ENCODE data around the gene BATF. TPM values are rescaled to one million over a fixed set of nuclear protein-coding genes. Genes with fewer than 3 reads are reported as not detected.

BATF gene
- total RNA-seq, 1 experiment from 2014 or later: 1.4 TPM

- H3K27ac Mint-ChIP-seq (ENCODE audit: unreplicated experiment): no peak overlapping the region
- H3K4me3 Mint-ChIP-seq (ENCODE audit: low read depth, unreplicated experiment): no peak overlapping the region
- intact Hi-C loops (cut with micrococcal nuclease; ENCODE audit: unreplicated experiment): no loop called here
- BruUV-seq (replicated peaks): no TSS peak
- no peaks in the 10 kb centered on the region for H3K36me3 Mint-ChIP-seq (ENCODE audit: insufficient read depth, unreplicated experiment)
- no peaks in the 10 kb centered on the region for H3K9me3 Mint-ChIP-seq (ENCODE audit: low read depth, unreplicated experiment)
- DNase-seq: no peak
- H3K27me3 Mint-ChIP-seq (ENCODE audit: unreplicated experiment): no peaks in the 10 kb centered on the region
- CTCF ChIA-PET: no interaction called here
- TF ChIP-seq CTCF (IDR thresholded peaks at IDR 0.05; ENCODE audit: unreplicated experiment): no peak
- H3K4me1 Mint-ChIP-seq (ENCODE audit: low read depth, unreplicated experiment): peaks cover 9% of the 10 kb centered on the region
These were observed 28.6 kb upstream of the BATF start for GRCh38 chr14:75493592-75494087.

- DNase-seq: no peak
- no peaks in the 10 kb centered on the region for H3K9me3 Mint-ChIP-seq (ENCODE audit: low read depth, unreplicated experiment)
- intact Hi-C loops (cut with micrococcal nuclease; ENCODE audit: unreplicated experiment): no loop called here
- no peak overlapping the region for H3K4me3 Mint-ChIP-seq (ENCODE audit: low read depth, unreplicated experiment)
- H3K27me3 Mint-ChIP-seq (ENCODE audit: unreplicated experiment): no peaks in the 10 kb centered on the region
- no peak for TF ChIP-seq CTCF (IDR thresholded peaks at IDR 0.05; ENCODE audit: unreplicated experiment)
- no peak overlapping the region for H3K27ac Mint-ChIP-seq (ENCODE audit: unreplicated experiment)
- peaks cover 5% of the 10 kb centered on the region for H3K4me1 Mint-ChIP-seq (ENCODE audit: low read depth, unreplicated experiment)
- CTCF ChIA-PET: no interaction called here
- H3K36me3 Mint-ChIP-seq (ENCODE audit: insufficient read depth, unreplicated experiment): no peaks in the 10 kb centered on the region
- BruUV-seq (replicated peaks): no TSS peak
These were observed 27.4 kb upstream of the BATF start for GRCh38 chr14:75494896-75495295.

- H3K9me3 Mint-ChIP-seq (ENCODE audit: low read depth, unreplicated experiment): no peaks in the 10 kb centered on the region
- H3K27me3 Mint-ChIP-seq (ENCODE audit: unreplicated experiment): no peaks in the 10 kb centered on the region
- DNase-seq: no peak
- peaks cover 5% of the 10 kb centered on the region for H3K4me1 Mint-ChIP-seq (ENCODE audit: low read depth, unreplicated experiment)
- no TSS peak for BruUV-seq (replicated peaks)
- CTCF ChIA-PET: no interaction called here
- no peak overlapping the region for H3K27ac Mint-ChIP-seq (ENCODE audit: unreplicated experiment)
- H3K4me3 Mint-ChIP-seq (ENCODE audit: low read depth, unreplicated experiment): no peak overlapping the region
- intact Hi-C loops (cut with micrococcal nuclease; ENCODE audit: unreplicated experiment): no loop called here
- H3K36me3 Mint-ChIP-seq (ENCODE audit: insufficient read depth, unreplicated experiment): no peaks in the 10 kb centered on the region
- no peak for TF ChIP-seq CTCF (IDR thresholded peaks at IDR 0.05; ENCODE audit: unreplicated experiment)
These were observed 26.9 kb upstream of the BATF start for GRCh38 chr14:75495399-75495798.

- Mint-ChIP-seq H3K36me3 (ENCODE audit: insufficient read depth, unreplicated experiment) (no peaks in the 10 kb centered on the region), H3K27ac (ENCODE audit: unreplicated experiment) (no peak overlapping the region), H3K4me3 (ENCODE audit: low read depth, unreplicated experiment) (no peak overlapping the region), H3K27me3 (ENCODE audit: unreplicated experiment) (no peaks in the 10 kb centered on the region), H3K4me1 (ENCODE audit: low read depth, unreplicated experiment) (peaks cover 5% of the 10 kb centered on the region), H3K9me3 (ENCODE audit: low read depth, unreplicated experiment) (no peaks in the 10 kb centered on the region)
- CTCF ChIA-PET: no interaction called here
- no TSS peak for BruUV-seq (replicated peaks)
- no peak for DNase-seq
- no peak for TF ChIP-seq CTCF (IDR thresholded peaks at IDR 0.05; ENCODE audit: unreplicated experiment)
- intact Hi-C loops (cut with micrococcal nuclease; ENCODE audit: unreplicated experiment): no loop called here
These were observed 26.4 kb upstream of the BATF start for GRCh38 chr14:75495882-75496281.

Measured in Calu3 (cell line).